ENCODE data around the gene TMEM132D.

GRCh38 chr12:129687731-129688130 is 216.1 kb downstream of the TMEM132D start:
- TF ChIP-seq CTCF (conservative IDR thresholded peaks at IDR 0.05; ENCODE audit: low read length) (no peak), EZH2phosphoT487 (IDR thresholded peaks at IDR 0.05; ENCODE audit: borderline replicate concordance, low read depth, low read length) (no peak)

Data from OCI-LY7 (cell line).